Measurements from ENCODE around the gene RRBP1.

RRBP1 gene

DNA sequence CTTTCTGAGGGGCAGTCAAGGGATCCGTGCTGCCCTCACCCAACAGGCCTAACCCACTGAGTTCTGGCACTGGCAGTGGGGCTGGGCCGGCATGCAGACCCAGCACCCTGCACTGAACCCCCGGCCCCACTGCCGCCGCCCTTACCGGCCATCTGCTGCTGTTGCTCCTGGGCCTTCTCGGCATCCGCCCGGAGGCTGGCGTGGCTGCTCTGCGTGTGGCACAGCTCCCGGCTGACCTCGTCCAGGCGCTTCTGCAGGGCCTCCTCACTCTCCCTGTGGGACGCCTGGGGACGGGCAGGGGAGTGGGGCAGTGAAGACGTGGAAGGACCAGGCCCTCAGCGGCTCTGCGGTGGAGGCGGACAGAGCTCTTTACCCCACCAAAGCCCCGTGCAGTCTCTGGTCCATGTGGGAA, 52.4 kb downstream of the RRBP1 start:
- H3K4me3 ChIP-seq (ENCODE audit: low read depth, low read length), result no peak overlapping the region
- TF ChIP-seq, protein P1, sequence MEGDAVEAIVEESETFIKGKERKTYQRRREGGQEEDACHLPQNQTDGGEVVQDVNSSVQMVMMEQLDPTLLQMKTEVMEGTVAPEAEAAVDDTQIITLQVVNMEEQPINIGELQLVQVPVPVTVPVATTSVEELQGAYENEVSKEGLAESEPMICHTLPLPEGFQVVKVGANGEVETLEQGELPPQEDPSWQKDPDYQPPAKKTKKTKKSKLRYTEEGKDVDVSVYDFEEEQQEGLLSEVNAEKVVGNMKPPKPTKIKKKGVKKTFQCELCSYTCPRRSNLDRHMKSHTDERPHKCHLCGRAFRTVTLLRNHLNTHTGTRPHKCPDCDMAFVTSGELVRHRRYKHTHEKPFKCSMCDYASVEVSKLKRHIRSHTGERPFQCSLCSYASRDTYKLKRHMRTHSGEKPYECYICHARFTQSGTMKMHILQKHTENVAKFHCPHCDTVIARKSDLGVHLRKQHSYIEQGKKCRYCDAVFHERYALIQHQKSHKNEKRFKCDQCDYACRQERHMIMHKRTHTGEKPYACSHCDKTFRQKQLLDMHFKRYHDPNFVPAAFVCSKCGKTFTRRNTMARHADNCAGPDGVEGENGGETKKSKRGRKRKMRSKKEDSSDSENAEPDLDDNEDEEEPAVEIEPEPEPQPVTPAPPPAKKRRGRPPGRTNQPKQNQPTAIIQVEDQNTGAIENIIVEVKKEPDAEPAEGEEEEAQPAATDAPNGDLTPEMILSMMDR (IDR thresholded peaks at IDR 0.05; ENCODE audit: borderline replicate concordance, insufficient read depth, low read depth, low read length), result no peak

DNA sequence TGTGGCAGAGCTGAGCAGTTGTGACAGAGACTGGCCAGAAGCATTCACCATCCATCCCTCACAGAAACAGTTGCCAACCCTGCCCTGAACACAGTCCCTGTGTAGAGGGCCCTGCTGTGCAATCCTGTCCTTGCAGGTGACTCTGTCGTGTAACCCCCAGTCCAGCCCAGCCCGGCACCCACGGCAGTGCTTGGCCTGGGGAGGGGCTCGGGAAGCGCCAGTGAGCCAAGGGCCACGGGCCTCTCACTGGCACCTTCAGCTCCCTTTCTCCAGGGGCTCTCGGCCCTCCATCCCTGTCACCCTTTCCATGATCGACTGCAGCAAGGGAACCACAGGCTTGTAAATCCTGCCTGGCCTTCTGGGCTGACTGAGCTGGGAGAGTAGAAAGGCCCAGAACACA, 53.0 kb downstream of the RRBP1 start:
- no peak overlapping the region for H3K4me3 ChIP-seq (ENCODE audit: low read depth, low read length)
- TF ChIP-seq, protein P1 (IDR thresholded peaks at IDR 0.05; ENCODE audit: borderline replicate concordance, insufficient read depth, low read depth, low read length), result no peak

DNA sequence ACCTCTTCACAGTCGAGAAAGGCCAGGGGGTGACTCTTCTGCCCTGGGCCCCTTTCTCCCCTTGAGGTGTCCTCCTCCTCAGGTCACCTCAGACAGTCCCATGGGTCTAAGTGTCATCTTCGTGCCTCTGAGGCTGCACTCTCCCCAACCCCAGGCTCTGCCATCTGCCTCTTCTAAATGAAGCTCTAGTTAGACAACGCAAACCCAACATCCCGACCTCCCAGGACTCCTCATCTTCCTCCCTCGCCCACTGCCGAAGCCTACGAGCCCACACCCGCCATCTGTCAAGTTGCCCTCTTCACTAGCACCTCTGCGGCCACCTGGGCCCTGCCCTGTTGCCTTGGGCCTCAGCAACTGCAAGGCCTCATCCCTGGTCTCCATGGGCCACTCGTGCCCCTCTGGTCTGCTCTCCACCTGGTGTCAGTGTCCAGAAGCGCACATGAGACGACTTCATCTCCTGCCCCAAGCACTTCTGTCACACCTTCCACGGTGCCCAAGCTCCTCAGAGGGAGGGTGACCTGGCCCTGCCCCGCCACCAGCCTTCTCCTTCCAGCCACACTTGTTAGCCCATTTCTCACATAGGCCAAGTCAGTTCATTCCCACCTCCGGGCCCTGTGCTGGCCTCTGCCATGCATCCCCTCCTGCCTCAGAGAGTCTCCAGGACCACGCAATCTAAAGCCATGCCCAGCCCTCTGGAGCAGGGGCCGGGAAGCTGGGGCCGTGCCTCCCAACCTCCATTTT, 53.8 kb downstream of the RRBP1 start:
- TF ChIP-seq, protein P1 (IDR thresholded peaks at IDR 0.05; ENCODE audit: borderline replicate concordance, insufficient read depth, low read depth, low read length), result no peak
- H3K4me3 ChIP-seq (ENCODE audit: low read depth, low read length), result no peak overlapping the region

DNA sequence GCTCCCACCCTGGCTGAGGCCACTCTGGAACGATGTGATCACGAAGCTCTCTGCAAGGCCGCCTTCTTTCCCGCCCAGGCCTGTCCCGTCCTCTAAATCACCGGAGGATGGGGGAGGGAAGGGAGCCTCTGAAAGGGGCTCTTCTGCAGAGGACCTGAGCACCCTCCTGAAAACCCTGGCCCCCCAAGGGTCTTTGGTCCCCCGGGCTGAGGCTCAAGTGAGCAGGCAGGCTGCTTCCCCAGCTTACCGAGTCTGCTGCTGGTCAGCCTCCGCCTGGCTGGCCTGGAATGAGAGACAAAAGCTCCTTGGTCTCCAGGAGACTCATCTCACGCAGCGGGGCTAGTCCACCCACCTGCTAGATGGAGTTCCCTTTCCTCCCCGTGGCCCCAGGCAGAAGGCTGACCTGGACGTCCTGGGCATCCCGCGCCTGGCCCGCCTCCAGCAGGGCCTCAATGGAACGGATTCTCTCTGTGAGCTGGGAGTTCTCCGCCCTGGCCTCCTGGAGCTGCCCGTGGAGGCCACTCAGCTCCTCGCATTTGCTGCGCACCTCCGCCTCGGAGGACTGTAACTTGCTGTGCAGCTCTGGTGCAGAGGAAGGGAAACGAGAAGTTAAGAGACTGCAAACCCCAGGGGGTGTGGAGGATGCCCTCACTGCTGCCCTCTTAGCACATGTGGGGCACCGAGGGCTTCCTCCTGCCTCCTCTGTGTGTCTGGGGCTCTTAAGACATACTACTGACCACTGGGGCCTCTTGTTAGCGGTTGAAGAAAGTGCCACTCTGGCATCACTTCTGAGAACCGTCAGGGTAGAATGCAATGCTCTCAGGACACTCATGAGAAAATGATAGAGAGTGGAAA, 54.7 kb downstream of the RRBP1 start:
- TF ChIP-seq, protein P1 (IDR thresholded peaks at IDR 0.05; ENCODE audit: borderline replicate concordance, insufficient read depth, low read depth, low read length), result no peak
- no peak overlapping the region for H3K4me3 ChIP-seq (ENCODE audit: low read depth, low read length)

DNA sequence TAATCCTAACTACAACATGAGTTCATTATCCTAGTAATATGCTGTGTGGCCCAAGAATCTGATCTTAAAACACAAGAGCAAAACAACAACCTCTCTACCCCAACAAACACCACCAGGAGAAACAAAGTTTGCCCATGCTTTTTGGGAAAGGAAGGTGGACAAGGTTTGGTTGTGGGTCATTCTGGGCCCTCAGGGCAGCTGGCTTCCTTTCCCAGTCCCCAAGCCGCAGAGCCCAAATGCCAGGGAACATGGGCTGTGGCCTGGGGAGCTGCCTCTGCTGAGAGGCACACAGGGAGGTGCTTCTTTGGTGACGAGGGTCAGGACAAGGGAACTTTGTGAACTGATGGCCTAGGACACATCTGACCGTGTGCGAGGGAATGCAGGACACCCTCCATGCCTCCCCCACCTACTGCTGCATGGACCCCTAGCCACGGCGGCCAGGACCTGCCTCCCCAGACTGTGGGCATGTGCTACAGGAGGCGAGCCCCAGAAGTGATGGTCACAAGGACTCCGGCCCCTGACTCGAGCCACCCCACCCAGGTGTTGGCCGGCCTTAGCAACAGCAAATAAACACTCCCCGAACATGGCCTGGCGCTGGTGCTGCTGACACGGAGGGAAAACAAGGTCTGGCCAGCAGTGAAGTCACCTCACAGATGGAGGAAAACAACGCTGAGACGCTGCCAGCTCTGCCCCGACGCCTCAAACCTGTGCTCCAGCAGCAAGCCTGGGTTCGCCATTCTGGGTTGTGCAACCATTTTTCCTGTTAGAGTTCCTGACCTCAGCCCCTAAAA, 55.6 kb downstream of the RRBP1 start:
- TF ChIP-seq, protein P1 (IDR thresholded peaks at IDR 0.05; ENCODE audit: borderline replicate concordance, insufficient read depth, low read depth, low read length), result no peak
- no peak overlapping the region for H3K4me3 ChIP-seq (ENCODE audit: low read depth, low read length)

DNA sequence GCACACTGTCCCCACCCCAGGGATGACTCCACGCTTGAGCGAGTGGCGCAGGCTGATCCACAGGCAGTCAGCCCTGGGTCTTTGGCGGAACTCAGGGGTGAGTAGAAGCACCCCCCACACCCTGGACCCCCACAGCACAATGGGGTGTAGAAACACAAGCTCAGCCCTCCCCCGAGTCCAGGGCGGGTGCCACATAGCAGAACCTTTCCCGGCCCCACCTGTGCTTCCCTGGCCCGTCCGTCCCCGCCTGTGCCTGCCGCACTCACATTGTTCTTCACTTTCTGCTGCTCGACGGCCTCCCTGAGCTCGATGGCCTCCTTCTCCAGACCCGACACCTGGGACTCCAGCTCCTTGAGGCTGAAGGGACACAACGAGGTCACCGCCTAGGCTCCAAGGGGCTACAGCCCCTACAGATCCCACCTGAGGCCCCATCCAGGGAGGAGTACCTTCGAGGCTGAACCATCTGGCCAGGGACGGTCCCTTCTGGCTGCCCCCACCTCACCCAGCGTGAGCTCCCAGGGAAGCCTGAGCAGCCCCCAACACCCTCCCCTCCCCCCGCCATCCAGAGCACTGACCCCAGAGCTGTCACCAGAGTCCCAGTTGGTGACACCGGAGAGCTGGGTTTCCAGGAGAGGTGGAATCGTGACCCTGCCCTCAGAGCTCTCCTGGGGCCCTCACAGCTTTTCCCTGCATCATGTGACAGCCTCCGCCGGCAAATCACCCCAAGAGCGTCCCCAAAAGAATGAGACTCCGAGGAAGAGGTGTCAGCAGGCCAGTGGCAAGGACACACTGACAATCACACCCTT, 56.6 kb downstream of the RRBP1 start:
- no peak overlapping the region for H3K4me3 ChIP-seq (ENCODE audit: low read depth, low read length)
- TF ChIP-seq, protein P1 (IDR thresholded peaks at IDR 0.05; ENCODE audit: borderline replicate concordance, insufficient read depth, low read depth, low read length), result no peak
